GM06990 (cell line): ENCODE results near the gene PLXNA1.

Source experiments
- DNase-seq: peaks from one replicate; pipeline ENCODE4 v3.0.0-alpha.2; 2011; ENCODE audit not compliant: insufficient read length; ENCODE audit errors: extremely low read depth
- H3K27me3 ChIP-seq: replicated peaks from 2 replicates; pipeline ENCODE4 v1.6.0; 2011; ENCODE audit warnings: low read length; ENCODE audit not compliant: control insufficient read depth, insufficient read depth
- H3K36me3 ChIP-seq: 2 replicates; pipeline ENCODE4 v1.5.1; 2011; ENCODE audit warnings: low read length; ENCODE audit not compliant: control insufficient read depth, insufficient read depth
- H3K4me3 ChIP-seq: replicated peaks from 2 replicates; pipeline ENCODE4 v1.5.1; 2011; ENCODE audit warnings: low read depth, mild to moderate bottlenecking, control low read depth, low read length
- TF ChIP-seq, protein P1 (sequence below): IDR thresholded peaks from 2 replicates; pipeline ENCODE4 v1.5.1; 2011; ENCODE audit warnings: low read length, control low read depth, mild to moderate bottlenecking, inconsistent platforms; ENCODE audit not compliant: insufficient read depth, poor library complexity, severe bottlenecking

Gene PLXNA1

GRCh38 chr3:127006781-127007436 is 24.0 kb downstream of the PLXNA1 start:
- TF ChIP-seq, protein P1, sequence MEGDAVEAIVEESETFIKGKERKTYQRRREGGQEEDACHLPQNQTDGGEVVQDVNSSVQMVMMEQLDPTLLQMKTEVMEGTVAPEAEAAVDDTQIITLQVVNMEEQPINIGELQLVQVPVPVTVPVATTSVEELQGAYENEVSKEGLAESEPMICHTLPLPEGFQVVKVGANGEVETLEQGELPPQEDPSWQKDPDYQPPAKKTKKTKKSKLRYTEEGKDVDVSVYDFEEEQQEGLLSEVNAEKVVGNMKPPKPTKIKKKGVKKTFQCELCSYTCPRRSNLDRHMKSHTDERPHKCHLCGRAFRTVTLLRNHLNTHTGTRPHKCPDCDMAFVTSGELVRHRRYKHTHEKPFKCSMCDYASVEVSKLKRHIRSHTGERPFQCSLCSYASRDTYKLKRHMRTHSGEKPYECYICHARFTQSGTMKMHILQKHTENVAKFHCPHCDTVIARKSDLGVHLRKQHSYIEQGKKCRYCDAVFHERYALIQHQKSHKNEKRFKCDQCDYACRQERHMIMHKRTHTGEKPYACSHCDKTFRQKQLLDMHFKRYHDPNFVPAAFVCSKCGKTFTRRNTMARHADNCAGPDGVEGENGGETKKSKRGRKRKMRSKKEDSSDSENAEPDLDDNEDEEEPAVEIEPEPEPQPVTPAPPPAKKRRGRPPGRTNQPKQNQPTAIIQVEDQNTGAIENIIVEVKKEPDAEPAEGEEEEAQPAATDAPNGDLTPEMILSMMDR = no peak
- H3K36me3 ChIP-seq = no peaks in the 10 kb centered on the region
- DNase-seq = no peak
- no peaks in the 10 kb centered on the region for H3K27me3 ChIP-seq
- no peak overlapping the region for H3K4me3 ChIP-seq

DNA sequence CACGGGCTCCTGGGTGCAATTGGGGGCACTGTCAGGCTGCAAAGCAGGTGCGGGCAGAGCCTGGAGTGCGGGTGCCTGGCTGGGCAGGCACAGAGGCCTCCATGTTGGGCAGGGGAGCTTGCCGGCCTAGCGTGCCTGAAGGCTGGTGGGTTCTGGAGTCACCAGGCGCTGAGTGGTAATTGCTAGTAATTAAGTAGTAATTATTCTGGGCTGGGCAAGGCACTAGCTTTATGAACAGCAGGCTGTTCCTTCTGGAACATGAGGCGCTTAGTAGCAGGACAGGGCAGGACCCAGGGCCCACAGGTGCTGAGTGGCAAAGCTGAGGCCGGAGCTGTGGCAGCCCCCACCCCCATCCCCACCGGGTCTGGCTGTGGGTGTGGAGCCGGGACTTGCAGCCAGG is 25.3 kb downstream of the PLXNA1 start:
- DNase-seq = no peak
- Histone ChIP-seq H3K36me3 (peaks cover 2% of the 10 kb centered on the region; the same call in 1 of the 2 replicates), H3K4me3 (no peak overlapping the region), H3K27me3 (no peaks in the 10 kb centered on the region)
- TF ChIP-seq, protein P1 = no peak

DNA sequence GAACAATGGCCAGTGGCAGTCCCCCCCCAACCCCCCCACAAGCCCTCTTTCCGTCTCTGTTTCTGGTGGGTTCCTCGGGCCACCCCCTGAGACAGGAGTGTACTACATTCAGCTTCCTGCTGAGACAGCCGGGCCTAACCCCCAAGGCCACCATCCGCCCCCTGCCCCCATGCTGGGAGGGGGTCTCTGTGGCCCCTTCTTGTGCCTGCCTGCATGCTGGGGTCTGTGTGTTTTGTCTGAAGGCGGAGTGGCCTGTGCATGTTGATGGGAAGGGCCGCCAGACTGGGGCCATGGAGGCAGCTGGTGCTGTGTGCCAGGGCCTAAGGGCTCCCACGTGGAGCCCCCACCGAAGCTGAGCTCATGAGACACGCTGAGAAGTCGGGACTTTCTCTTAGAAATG is 26.6 kb downstream of the PLXNA1 start:
- H3K27me3 ChIP-seq = no peaks in the 10 kb centered on the region
- H3K4me3 ChIP-seq = no peak overlapping the region
- peaks cover 2% of the 10 kb centered on the region; the same call in 1 of the 2 replicates for H3K36me3 ChIP-seq
- DNase-seq = no peak
- TF ChIP-seq, protein P1 = no peak

DNA sequence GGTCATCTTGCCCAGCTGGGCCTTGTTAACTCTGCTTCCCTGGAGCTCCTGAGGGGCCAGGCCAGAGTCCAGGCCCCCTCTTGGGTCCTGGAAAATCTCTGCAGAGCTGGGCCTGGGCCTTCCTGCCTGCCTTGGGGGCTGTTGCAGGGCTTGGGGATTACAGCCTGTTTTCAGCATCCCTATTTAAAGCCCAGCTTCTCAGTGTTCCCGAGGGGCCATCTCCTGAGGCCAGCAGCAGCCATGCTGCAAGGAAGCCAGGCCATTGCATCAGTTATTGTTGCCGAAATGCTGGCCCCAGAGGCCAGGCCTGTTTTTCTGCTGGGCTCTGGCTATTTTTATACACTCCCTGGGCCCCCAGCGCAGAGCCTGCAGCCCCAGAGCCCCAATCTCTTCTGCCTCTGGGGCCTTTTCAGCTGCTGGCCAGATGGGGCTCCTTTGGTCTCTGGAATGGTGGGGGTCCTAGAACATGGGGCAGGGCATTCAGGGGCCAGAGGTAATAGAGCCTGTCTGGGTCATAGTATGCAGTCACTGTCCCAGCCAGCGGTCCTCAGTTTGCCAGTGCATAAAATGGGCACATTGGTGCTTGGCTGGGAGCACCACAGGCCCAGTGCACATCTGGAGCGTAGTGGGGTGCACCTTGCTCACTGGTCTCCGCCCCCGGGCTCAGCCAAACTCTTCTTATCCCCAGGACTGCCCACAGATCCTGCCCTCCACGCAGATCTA is 28.5 kb downstream of the PLXNA1 start:
- TF ChIP-seq, protein P1 = no peak

GRCh38 chr3:127012091-127012490 is 29.2 kb downstream of the PLXNA1 start:
- H3K36me3 ChIP-seq = peaks cover 2% of the 10 kb centered on the region; the same call in 1 of the 2 replicates
- no peak for DNase-seq
- TF ChIP-seq, protein P1 = no peak
- no peaks in the 10 kb centered on the region for H3K27me3 ChIP-seq
- H3K4me3 ChIP-seq = no peak overlapping the region

More for the DNA sequence above, 28.5 kb downstream of the PLXNA1 start:
- Histone ChIP-seq H3K36me3 (peaks cover 2% of the 10 kb centered on the region; the same call in 1 of the 2 replicates), H3K27me3 (no peaks in the 10 kb centered on the region), H3K4me3 (no peak overlapping the region)
- no peak for DNase-seq
